ENCODE measurements around the gene FBXO11. TPM values are rescaled to one million over a fixed set of nuclear protein-coding genes. Genes with fewer than 3 reads are reported as not detected.

Gene FBXO11
- total RNA-seq, 1 experiment from 2014 or later: 49.3 TPM

- TF ChIP-seq CTCF (conservative IDR thresholded peaks at IDR 0.05): no peak
- no peak for TF ChIP-seq EZH2 (IDR thresholded peaks at IDR 0.05; ENCODE audit: low read depth)
- Histone ChIP-seq H2AFZ (no peak overlapping the region), H3K9me3 (ENCODE audit: insufficient read depth, low read depth) (no peaks in the 10 kb centered on the region), H3K4me2 (no peak overlapping the region), H3K4me1 (replicated peaks; ENCODE audit: insufficient read depth) (no peaks in the 10 kb centered on the region), H3K4me3 (no peak overlapping the region), H3K27ac (no peak overlapping the region), H3F3A (ENCODE audit: insufficient read depth, low read depth) (no peaks in the 10 kb centered on the region), H3K27me3 (ENCODE audit: insufficient read depth, low read depth) (no peaks in the 10 kb centered on the region), H4K20me1 (ENCODE audit: insufficient read depth) (peaks cover 56% of the 10 kb centered on the region), H3K36me3 (ENCODE audit: low read depth) (0 out of 2 replicates have a peak, but pooled peaks cover 3% of the 10 kb centered on the region), H3K9me2 (ENCODE audit: insufficient read depth) (no peaks in the 10 kb centered on the region), H3K79me2 (ENCODE audit: low read depth) (peaks cover 84% of the 10 kb centered on the region)
- ChIA-PET CTCF (no interaction called here), POLR2A (ENCODE audit: unreplicated experiment) (no interaction called here)
- no peak for DNase-seq
- intact Hi-C loops (cut with micrococcal nuclease; ENCODE audit: unreplicated experiment): no loop called here
- no TSS peak for BruUV-seq (replicated peaks)
Observed at GRCh38 chr2:47876912-47877311, 29.4 kb downstream of the FBXO11 start.

GRCh38 chr2:47872941-47873340 is 33.4 kb downstream of the FBXO11 start:
- H3K27ac ChIP-seq: no peak overlapping the region
- TF ChIP-seq EZH2 (IDR thresholded peaks at IDR 0.05; ENCODE audit: low read depth): no peak
- ChIA-PET CTCF (interaction anchor here (0.6 kb wide), 1 partner anchor 27 kb away, joined by 4 read pairs; no protein-coding TSS in a partner anchor), POLR2A (ENCODE audit: unreplicated experiment) (no interaction called here)
- H3K9me3 ChIP-seq (ENCODE audit: insufficient read depth, low read depth): no peaks in the 10 kb centered on the region; the same call in 1 of the 2 replicates
- H3K79me2 ChIP-seq (ENCODE audit: low read depth): peaks cover 87% of the 10 kb centered on the region
- no peak overlapping the region for H3K4me2 ChIP-seq
- no peak overlapping the region for H3K4me3 ChIP-seq
- intact Hi-C loops (cut with micrococcal nuclease; ENCODE audit: unreplicated experiment): no loop called here
- peaks cover 55% of the 10 kb centered on the region for H4K20me1 ChIP-seq (ENCODE audit: insufficient read depth)
- no TSS peak for BruUV-seq (replicated peaks)
- no peaks in the 10 kb centered on the region for H3K27me3 ChIP-seq (ENCODE audit: insufficient read depth, low read depth)
- no peaks in the 10 kb centered on the region for H3F3A ChIP-seq (ENCODE audit: insufficient read depth, low read depth)
- DNase-seq: no peak
- no peak overlapping the region for H2AFZ ChIP-seq
- 0 out of 2 replicates have a peak, but pooled peaks cover 6% of the 10 kb centered on the region for H3K36me3 ChIP-seq (ENCODE audit: low read depth)
- no peaks in the 10 kb centered on the region for H3K4me1 ChIP-seq (replicated peaks; ENCODE audit: insufficient read depth)
- no peaks in the 10 kb centered on the region for H3K9me2 ChIP-seq (ENCODE audit: insufficient read depth)

- DNase-seq: no peak
- no TSS peak for BruUV-seq (replicated peaks)
- Histone ChIP-seq H3K9me2 (ENCODE audit: insufficient read depth) (no peaks in the 10 kb centered on the region), H3F3A (ENCODE audit: insufficient read depth, low read depth) (no peaks in the 10 kb centered on the region), H3K4me1 (replicated peaks; ENCODE audit: insufficient read depth) (no peaks in the 10 kb centered on the region), H3K4me3 (no peak overlapping the region), H2AFZ (no peak overlapping the region), H3K36me3 (ENCODE audit: low read depth) (0 out of 2 replicates have a peak, but pooled peaks cover 6% of the 10 kb centered on the region), H3K27ac (no peak overlapping the region), H3K79me2 (ENCODE audit: low read depth) (peaks cover 94% of the 10 kb centered on the region), H3K4me2 (no peak overlapping the region), H3K9me3 (ENCODE audit: insufficient read depth, low read depth) (no peaks in the 10 kb centered on the region; the same call in 1 of the 2 replicates), H3K27me3 (ENCODE audit: insufficient read depth, low read depth) (no peaks in the 10 kb centered on the region), H4K20me1 (ENCODE audit: insufficient read depth) (peaks cover 48% of the 10 kb centered on the region)
- intact Hi-C loops (cut with micrococcal nuclease; ENCODE audit: unreplicated experiment): no loop called here
- ChIA-PET CTCF (no interaction called here), POLR2A (ENCODE audit: unreplicated experiment) (no interaction called here)
- TF ChIP-seq CTCF (conservative IDR thresholded peaks at IDR 0.05) (no peak), EZH2 (IDR thresholded peaks at IDR 0.05; ENCODE audit: low read depth) (no peak)
Observed at GRCh38 chr2:47870641-47871540, 35.4 kb downstream of the FBXO11 start.

All from PC-9 (cell line).